Activated B cell treated with CpG ODN at 0.5 μM for 24 hours (primary cell): ENCODE data around the gene KRCC1. TPM values are rescaled to one million over a fixed set of nuclear protein-coding genes. Genes with fewer than 3 reads are reported as not detected.

Experiments used
- ATAC-seq: fragments of 200-7000 bp; cut with Tn5 transposase; one replicate; pipeline ENCODE4 v1.10.0; 2021; ENCODE audit warnings: low read depth, mild to moderate bottlenecking, moderate library complexity
- CTCF ChIA-PET: fragments of 350-600 bp; sonication (Branson Sonifier 250); formaldehyde crosslinking; loops from one replicate; lab custom pipeline; 2021; ENCODE audit warnings: antibody characterized with exemption; lab: Charles Lee
- POLR2A ChIA-PET: fragments of 350-600 bp; sonication (Branson Sonifier 250); formaldehyde crosslinking; loops from one replicate; lab custom pipeline; 2021; ENCODE audit warnings: antibody characterized with exemption; lab: Charles Lee
- DNase-seq: peaks from one replicate; pipeline ENCODE4 v3.0.0; 2022
- H3K27ac Mint-ChIP-seq: one replicate; pipeline ENCODE4 v1.8.0; 2020; ENCODE audit warnings: mixed read lengths
- H3K27me3 Mint-ChIP-seq: one replicate; pipeline ENCODE4 v1.8.0; 2021; ENCODE audit warnings: mixed read lengths
- H3K36me3 Mint-ChIP-seq: one replicate; pipeline ENCODE4 v1.8.0; 2021; ENCODE audit warnings: low read depth, mixed read lengths
- H3K4me1 Mint-ChIP-seq: one replicate; pipeline ENCODE4 v1.8.0; 2021; ENCODE audit warnings: mixed read lengths
- H3K4me3 Mint-ChIP-seq: one replicate; pipeline ENCODE4 v1.8.0; 2020; ENCODE audit warnings: mild to moderate bottlenecking, mixed read lengths
- H3K9me3 Mint-ChIP-seq: one replicate; pipeline ENCODE4 v1.8.0; 2020; ENCODE audit warnings: mixed read lengths
- CTCF ChIP-seq: fragments of 200-600 bp; IDR thresholded peaks from one replicate; pipeline ENCODE4 v1.8.0; 2022; ENCODE audit warnings: antibody characterized with exemption, mild to moderate bottlenecking
- intact Hi-C: fragments of 100-400 bp; cut with micrococcal nuclease; formaldehyde crosslinking; loops from one replicate; pipeline ENCODE4 v1.15.1; 2024
- total RNA-seq: library from RNA; stranded (reverse); gene quantifications from 2 replicates; pipeline ENCODE4 v1.2.3, GENCODE V29; 2022

Gene KRCC1
- total RNA-seq, 1 donor from 2014 or later, result 20.8 TPM

- Mint-ChIP-seq H3K27me3 (no peaks in the 10 kb centered on the region), H3K4me1 (peaks cover 8% of the 10 kb centered on the region), H3K4me3 (no peak overlapping the region), H3K27ac (no peak overlapping the region), H3K9me3 (no peaks in the 10 kb centered on the region), H3K36me3 (no peaks in the 10 kb centered on the region)
- DNase-seq (no peak), ATAC-seq (no peak)
- CTCF ChIA-PET, result interaction anchor here (1.4 kb wide), 1 partner anchor 9 kb away, joined by 6 read pairs; no protein-coding TSS in a partner anchor
- intact Hi-C loops, result loop anchor here (10.0 kb wide), 1 partner anchor 536 kb away; no protein-coding TSS in a partner anchor
- POLR2A ChIA-PET, result no interaction called here
- no peak for TF ChIP-seq CTCF
Measured at GRCh38 chr2:88011011-88011410, 44.6 kb downstream of the KRCC1 start.

GRCh38 chr2:88010136-88010535 lies 45.4 kb downstream of the KRCC1 start:
- Mint-ChIP-seq H3K27ac (no peak overlapping the region), H3K4me3 (no peak overlapping the region), H3K27me3 (no peaks in the 10 kb centered on the region), H3K4me1 (peaks cover 6% of the 10 kb centered on the region), H3K9me3 (no peaks in the 10 kb centered on the region), H3K36me3 (no peaks in the 10 kb centered on the region)
- ATAC-seq, result no peak
- ChIA-PET CTCF (interaction anchor here (1.4 kb wide), 1 partner anchor 8 kb away, joined by 6 read pairs; no protein-coding TSS in a partner anchor), POLR2A (interaction anchor here (0.6 kb wide), 1 partner anchor 40 kb away, joined by 3 read pairs; no protein-coding TSS in a partner anchor)
- DNase-seq, result no peak
- TF ChIP-seq CTCF, result no peak
- intact Hi-C loops, result loop anchor here (10.0 kb wide), 1 partner anchor 535 kb away; no protein-coding TSS in a partner anchor

GRCh38 chr2:88006912-88007439 lies 48.6 kb downstream of the KRCC1 start:
- ChIA-PET POLR2A (interaction anchor here (0.6 to 1.7 kb wide), 2 partner anchors 9 to 497 kb away, joined by 6 to 17 read pairs; partner anchors contain the start of gene RNU2-63P), CTCF (no interaction called here)

GRCh38 chr2:88005776-88006175 lies 49.8 kb downstream of the KRCC1 start:
- no peaks in the 10 kb centered on the region for H3K9me3 Mint-ChIP-seq
- no peaks in the 10 kb centered on the region for H3K27me3 Mint-ChIP-seq
- no peaks in the 10 kb centered on the region for H3K36me3 Mint-ChIP-seq
- no peak overlapping the region for H3K27ac Mint-ChIP-seq
- POLR2A ChIA-PET, result interaction anchor here (0.6 to 1.7 kb wide), 4 partner anchors 8 to 855 kb away, joined by 3 to 17 read pairs (median 4); partner anchors contain the start of gene RNU2-63P
- no peak overlapping the region for H3K4me3 Mint-ChIP-seq
- CTCF ChIA-PET, result no interaction called here
- ATAC-seq, result no peak
- DNase-seq, result no peak
- intact Hi-C loops, result no loop called here
- H3K4me1 Mint-ChIP-seq, result peaks cover 13% of the 10 kb centered on the region
- TF ChIP-seq CTCF, result no peak

More at GRCh38 chr2:88006912-88007439, 48.6 kb downstream of the KRCC1 start:
- no peaks in the 10 kb centered on the region for H3K9me3 Mint-ChIP-seq
- no peak overlapping the region for H3K27ac Mint-ChIP-seq
- no peaks in the 10 kb centered on the region for H3K36me3 Mint-ChIP-seq
- no peaks in the 10 kb centered on the region for H3K27me3 Mint-ChIP-seq
- no peak for ATAC-seq
- H3K4me1 Mint-ChIP-seq, result peaks cover 4% of the 10 kb centered on the region
- no peak overlapping the region for H3K4me3 Mint-ChIP-seq
- no peak for TF ChIP-seq CTCF
- intact Hi-C loops, result no loop called here
- DNase-seq, result no peak

- Mint-ChIP-seq H3K9me3 (no peaks in the 10 kb centered on the region), H3K27ac (peak overlapping the region; percentile 73), H3K36me3 (no peaks in the 10 kb centered on the region), H3K27me3 (no peaks in the 10 kb centered on the region), H3K4me1 (peaks cover 13% of the 10 kb centered on the region), H3K4me3 (no peak overlapping the region)
- ATAC-seq, result no peak
- DNase-seq, result no peak
- intact Hi-C loops, result no loop called here
- no peak for TF ChIP-seq CTCF
- CTCF ChIA-PET, result interaction anchor here (1.6 kb wide), 1 partner anchor 13 kb away, joined by 5 read pairs; the partner anchor contains the start of gene RNU2-63P
- POLR2A ChIA-PET, result interaction anchor here (1.6 kb wide), 1 partner anchor 13 kb away, joined by 22 read pairs; the partner anchor contains the start of gene RNU2-63P
Measured at GRCh38 chr2:88003074-88003755, 52.4 kb downstream of the KRCC1 start.
